ENCODE data around the gene GHSR. TPM values are rescaled to one million over a fixed set of nuclear protein-coding genes. Genes with fewer than 3 reads are reported as not detected.

The GHSR gene
- total RNA-seq, 2 donors from 2014 or later = 3.6 TPM; not detected in 1

GRCh38 chr3:172442606-172443005 is 5.7 kb downstream of the GHSR start:
- Histone ChIP-seq H3K27me3 (peaks cover 0 to 2% of the 10 kb centered on the region in 2 donors), H3K9me3 (no peaks in the 10 kb centered on the region), H3K4me1 (no peaks in the 10 kb centered on the region), H3K27ac (no peak overlapping the region), H3K4me3 (no peak overlapping the region), H3K36me3 (replicated peaks in 1 of 2; ENCODE audit: insufficient read depth in 1 of 2, low read depth in 2 of 2) (no peaks in the 10 kb centered on the region)
- ATAC-seq = no peak
- TF ChIP-seq CTCF (IDR thresholded peaks at IDR 0.05) (no peak), POLR2A (IDR thresholded peaks at IDR 0.05) (no peak)
- intact Hi-C loops (cut with DNase I) = no loop called here
- 50 to 69% methylated on average over 1 of the region's 1 CpG for WGBS, 2 donors
- DNase-seq = no peak

GRCh38 chr3:172441581-172441980 is 6.7 kb downstream of the GHSR start:
- intact Hi-C loops (cut with DNase I) = no loop called here

GRCh38 chr3:172438186-172438585 is 10.1 kb downstream of the GHSR start:
- peaks cover 0 to 5% (median 0%) of the 10 kb centered on the region in 3 donors for H3K9me3 ChIP-seq
- intact Hi-C loops (cut with DNase I) = no loop called here
- no peak for ATAC-seq
- no peak overlapping the region for H3K27ac ChIP-seq
- WGBS, 2 donors = 53 to 80% methylated on average over 4 of the region's 4 CpGs
- H3K27me3 ChIP-seq = no peaks in the 10 kb centered on the region
- DNase-seq = no peak
- no peak overlapping the region for H3K4me3 ChIP-seq
- H3K36me3 ChIP-seq (replicated peaks in 1 of 2; ENCODE audit: insufficient read depth in 1 of 2, low read depth in 2 of 2) = no peaks in the 10 kb centered on the region
- no peak for TF ChIP-seq CTCF (IDR thresholded peaks at IDR 0.05)
- TF ChIP-seq POLR2A (IDR thresholded peaks at IDR 0.05) = no peak
- no peaks in the 10 kb centered on the region for H3K4me1 ChIP-seq

More at GRCh38 chr3:172441581-172441980, 6.7 kb downstream of the GHSR start:
- H3K4me3 ChIP-seq = no peak overlapping the region
- no peaks in the 10 kb centered on the region for H3K36me3 ChIP-seq (replicated peaks in 1 of 2; ENCODE audit: insufficient read depth in 1 of 2, low read depth in 2 of 2)
- H3K4me1 ChIP-seq = no peaks in the 10 kb centered on the region
- H3K27me3 ChIP-seq = no peaks in the 10 kb centered on the region
- DNase-seq (no peak), ATAC-seq (no peak)
- TF ChIP-seq CTCF (IDR thresholded peaks at IDR 0.05) (no peak), POLR2A (IDR thresholded peaks at IDR 0.05) (no peak)
- WGBS, 2 donors = 55% methylated on average over 5 of the region's 5 CpGs
- H3K9me3 ChIP-seq = no peaks in the 10 kb centered on the region
- H3K27ac ChIP-seq = no peak overlapping the region

GRCh38 chr3:172437713-172438112 is 10.5 kb downstream of the GHSR start:
- no peaks in the 10 kb centered on the region for H3K27me3 ChIP-seq
- H3K4me1 ChIP-seq = no peaks in the 10 kb centered on the region
- ATAC-seq (no peak), DNase-seq (no peak)
- TF ChIP-seq POLR2A (IDR thresholded peaks at IDR 0.05) (no peak), CTCF (IDR thresholded peaks at IDR 0.05) (no peak)
- no peaks in the 10 kb centered on the region for H3K36me3 ChIP-seq (replicated peaks in 1 of 2; ENCODE audit: insufficient read depth in 1 of 2, low read depth in 2 of 2)
- intact Hi-C loops (cut with DNase I) = no loop called here
- H3K9me3 ChIP-seq = peaks cover 0 to 9% (median 0%) of the 10 kb centered on the region in 3 donors
- no peak overlapping the region for H3K4me3 ChIP-seq
- H3K27ac ChIP-seq = no peak overlapping the region

- Histone ChIP-seq H3K27me3 (no peaks in the 10 kb centered on the region), H3K36me3 (replicated peaks in 1 of 2; ENCODE audit: insufficient read depth in 1 of 2, low read depth in 2 of 2) (no peaks in the 10 kb centered on the region), H3K4me3 (no peak overlapping the region), H3K4me1 (no peaks in the 10 kb centered on the region), H3K27ac (no peak overlapping the region), H3K9me3 (no peaks in the 10 kb centered on the region)
- ATAC-seq (no peak), DNase-seq (no peak)
- TF ChIP-seq CTCF (IDR thresholded peaks at IDR 0.05) = no peak
- no peak for TF ChIP-seq POLR2A (IDR thresholded peaks at IDR 0.05)
- WGBS, 2 donors = 73% methylated on average over 5 of the region's 5 CpGs
- intact Hi-C loops (cut with DNase I) = no loop called here
Observed at GRCh38 chr3:172415323-172415722, 32.9 kb downstream of the GHSR start.
